ENCODE measurements around the gene RAP1B. TPM values are rescaled to one million over a fixed set of nuclear protein-coding genes. Genes with fewer than 3 reads are reported as not detected.

The RAP1B gene
- total RNA-seq, 2 experiments from 2014 or later: 256 to 261 TPM

- Histone ChIP-seq H3K27ac (ENCODE audit: low read depth in 1 of 2, low read length in 2 of 2) (no peak overlapping the region), H3K36me3 (ENCODE audit: insufficient read depth, low read length) (no peaks in the 10 kb centered on the region), H3K9me3 (ENCODE audit: control insufficient read depth in 1 of 2, insufficient read depth in 1 of 2, low read length in 2 of 2) (no peaks in the 10 kb centered on the region), H3K27me3 (ENCODE audit: control insufficient read depth in 1 of 2, insufficient read depth in 2 of 2, low read length in 2 of 2) (no peaks in the 10 kb centered on the region), H3K4me3 (ENCODE audit: low read length) (no peak overlapping the region), H3K4me1 (ENCODE audit: insufficient read depth, low read length) (peaks cover 5% of the 10 kb centered on the region)
- POLR2A ChIA-PET: interaction anchor here (1.0 kb wide), 1 partner anchor 14 kb away, joined by 4 read pairs; no protein-coding TSS in a partner anchor
- Mint-ChIP-seq H3K9me3 (no peaks in the 10 kb centered on the region), H3K36me3 (ENCODE audit: low read depth) (no peaks in the 10 kb centered on the region), H3K4me3 (no peak overlapping the region), H3K4me1 (ENCODE audit: low read depth) (peaks cover 34% of the 10 kb centered on the region), H3K27ac (no peak overlapping the region), H3K27me3 (no peaks in the 10 kb centered on the region)
- DNase-seq (no peak), ATAC-seq (ENCODE audit: poor library complexity) (no peak)
- intact Hi-C loops (cut with DNase I, micrococcal nuclease): no loop called here
- TF ChIP-seq CTCF (IDR thresholded peaks at IDR 0.05): no peak
- CTCF ChIA-PET: no interaction called here
Measured at GRCh38 chr12:68573406-68573805, 37.3 kb upstream of the RAP1B start.

- no peaks in the 10 kb centered on the region for H3K9me3 ChIP-seq (ENCODE audit: control insufficient read depth in 1 of 2, insufficient read depth in 1 of 2, low read length in 2 of 2)
- H3K36me3 ChIP-seq (ENCODE audit: insufficient read depth, low read length): no peaks in the 10 kb centered on the region
- H3K4me1 ChIP-seq (ENCODE audit: insufficient read depth, low read length): peaks cover 11% of the 10 kb centered on the region
- H3K4me3 ChIP-seq (ENCODE audit: low read length): no peak overlapping the region
- Mint-ChIP-seq H3K9me3 (no peaks in the 10 kb centered on the region), H3K27me3 (no peaks in the 10 kb centered on the region), H3K4me1 (ENCODE audit: low read depth) (peaks cover 29% of the 10 kb centered on the region), H3K27ac (peak overlapping the region; percentile 68), H3K36me3 (ENCODE audit: low read depth) (no peaks in the 10 kb centered on the region), H3K4me3 (no peak overlapping the region)
- no peak for ATAC-seq (ENCODE audit: poor library complexity)
- H3K27me3 ChIP-seq (ENCODE audit: control insufficient read depth in 1 of 2, insufficient read depth in 2 of 2, low read length in 2 of 2): no peaks in the 10 kb centered on the region
- intact Hi-C loops (cut with DNase I, micrococcal nuclease): loop anchor here in 1 of 2 experiments (2.0 kb wide), 1 partner anchor 15 kb away; no protein-coding TSS in a partner anchor
- TF ChIP-seq CTCF (IDR thresholded peaks at IDR 0.05): no peak
- ChIA-PET CTCF (interaction anchor here (0.7 kb wide), 1 partner anchor 16 kb away, joined by 3 read pairs; no protein-coding TSS in a partner anchor), POLR2A (interaction anchor here (0.7 to 2.5 kb wide), 10 partner anchors 8 to 213 kb away, joined by 3 to 27 read pairs (median 6); partner anchors contain the start of gene RAP1B)
- DNase-seq: no peak
- peak overlapping the region in 1 of 2 donors; percentile 13 for H3K27ac ChIP-seq (ENCODE audit: low read depth in 1 of 2, low read length in 2 of 2)
Measured at GRCh38 chr12:68577949-68578348, 32.8 kb upstream of the RAP1B start.

- Histone ChIP-seq H3K27me3 (ENCODE audit: control insufficient read depth in 1 of 2, insufficient read depth in 2 of 2, low read length in 2 of 2) (no peaks in the 10 kb centered on the region), H3K9me3 (ENCODE audit: control insufficient read depth in 1 of 2, insufficient read depth in 1 of 2, low read length in 2 of 2) (no peaks in the 10 kb centered on the region), H3K27ac (ENCODE audit: low read depth in 1 of 2, low read length in 2 of 2) (no peak overlapping the region), H3K36me3 (ENCODE audit: insufficient read depth, low read length) (no peaks in the 10 kb centered on the region), H3K4me1 (ENCODE audit: insufficient read depth, low read length) (peaks cover 11% of the 10 kb centered on the region), H3K4me3 (ENCODE audit: low read length) (no peak overlapping the region)
- no peak for DNase-seq
- TF ChIP-seq CTCF (IDR thresholded peaks at IDR 0.05): no peak
- ATAC-seq (ENCODE audit: poor library complexity): no peak
- no peaks in the 10 kb centered on the region for H3K9me3 Mint-ChIP-seq
- H3K4me3 Mint-ChIP-seq: peak overlapping the region; percentile 63
- no peaks in the 10 kb centered on the region for H3K27me3 Mint-ChIP-seq
- peaks cover 36% of the 10 kb centered on the region for H3K4me1 Mint-ChIP-seq (ENCODE audit: low read depth)
- POLR2A ChIA-PET: interaction anchor here (0.8 to 2.5 kb wide), 9 partner anchors 9 to 214 kb away, joined by 3 to 27 read pairs (median 6); partner anchors contain the start of gene RAP1B
- H3K27ac Mint-ChIP-seq: peak overlapping the region; percentile 68
- intact Hi-C loops (cut with DNase I, micrococcal nuclease): no loop called here
- CTCF ChIA-PET: interaction anchor here (0.7 kb wide), 1 partner anchor 15 kb away, joined by 3 read pairs; no protein-coding TSS in a partner anchor
- H3K36me3 Mint-ChIP-seq (ENCODE audit: low read depth): no peaks in the 10 kb centered on the region
Measured at GRCh38 chr12:68578765-68579164, 31.9 kb upstream of the RAP1B start.
